ENCODE results near the gene STUM. TPM values are rescaled to one million over a fixed set of nuclear protein-coding genes. Genes with fewer than 3 reads are reported as not detected.

Gene STUM
- total RNA-seq, 1 experiment from 2014 or later: 0.14 TPM

DNA sequence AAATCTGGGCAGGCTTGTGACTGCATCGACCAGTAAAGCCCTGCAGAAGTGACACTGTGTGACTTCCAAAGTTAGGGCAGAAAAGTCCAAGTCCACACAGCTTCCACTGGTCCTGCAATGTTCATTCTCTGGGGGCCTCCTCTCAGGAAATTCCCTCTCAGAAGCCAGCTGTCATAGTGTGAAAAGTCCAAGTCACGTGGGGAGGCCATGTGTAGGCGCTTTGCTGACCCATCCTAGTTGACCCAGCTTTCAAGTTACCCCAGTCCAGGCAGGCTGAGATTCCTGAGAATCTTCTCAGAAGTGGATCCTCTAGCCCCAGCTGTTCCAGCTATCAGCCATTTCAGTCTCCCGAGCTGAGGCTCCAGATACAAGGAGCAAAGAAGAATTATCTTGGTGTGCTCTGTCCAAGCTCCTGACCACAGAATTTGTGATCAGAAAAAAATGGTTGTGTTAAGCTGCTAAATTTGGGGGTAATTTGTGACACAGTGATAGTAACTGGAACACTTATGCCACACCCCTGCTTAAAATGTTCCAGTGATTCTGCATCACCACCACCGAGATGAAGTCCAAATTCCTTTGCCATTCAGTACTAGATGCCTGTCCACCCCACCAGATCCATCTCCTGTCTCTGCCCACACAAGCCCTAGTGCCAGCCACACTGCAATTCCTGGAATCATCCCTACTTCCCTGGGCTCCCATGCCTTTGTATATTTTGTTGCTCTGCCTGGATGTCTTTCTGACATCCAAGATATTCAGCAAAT is 2.5 kb upstream of the STUM start:
- no peak for DNase-seq
- Histone ChIP-seq H3K27me3 (ENCODE audit: control insufficient read depth, insufficient read depth, low read length) (peaks cover 43% of the 10 kb centered on the region), H3K4me3 (ENCODE audit: insufficient read depth, low read depth, low read length) (no peak overlapping the region), H3K36me3 (replicated peaks; ENCODE audit: control insufficient read depth, insufficient read depth, low read length) (no peaks in the 10 kb centered on the region)

DNA sequence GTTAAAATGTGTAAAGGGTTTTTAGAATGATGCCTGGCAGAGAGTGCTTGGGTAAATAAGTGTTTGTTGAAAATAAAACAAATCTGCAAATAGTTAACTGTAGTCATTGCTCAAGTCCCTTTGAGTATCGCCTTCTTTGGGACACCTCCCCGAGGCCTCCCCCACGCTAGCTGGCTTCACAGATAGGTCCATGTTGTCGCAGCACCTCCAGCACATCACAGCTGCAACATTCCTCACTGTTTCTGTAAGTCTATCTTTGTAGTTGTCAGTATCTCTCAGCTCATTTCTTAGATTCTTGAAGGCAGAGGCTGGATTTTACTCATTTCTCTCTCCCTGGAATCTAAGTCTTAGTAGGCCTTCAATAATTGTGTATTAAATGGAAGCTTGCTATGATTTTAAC is 1.6 kb upstream of the STUM start:
- DNase-seq: no peak
- Histone ChIP-seq H3K4me3 (ENCODE audit: insufficient read depth, low read depth, low read length) (no peak overlapping the region), H3K27me3 (ENCODE audit: control insufficient read depth, insufficient read depth, low read length) (peaks cover 46% of the 10 kb centered on the region), H3K36me3 (replicated peaks; ENCODE audit: control insufficient read depth, insufficient read depth, low read length) (no peaks in the 10 kb centered on the region)

DNA sequence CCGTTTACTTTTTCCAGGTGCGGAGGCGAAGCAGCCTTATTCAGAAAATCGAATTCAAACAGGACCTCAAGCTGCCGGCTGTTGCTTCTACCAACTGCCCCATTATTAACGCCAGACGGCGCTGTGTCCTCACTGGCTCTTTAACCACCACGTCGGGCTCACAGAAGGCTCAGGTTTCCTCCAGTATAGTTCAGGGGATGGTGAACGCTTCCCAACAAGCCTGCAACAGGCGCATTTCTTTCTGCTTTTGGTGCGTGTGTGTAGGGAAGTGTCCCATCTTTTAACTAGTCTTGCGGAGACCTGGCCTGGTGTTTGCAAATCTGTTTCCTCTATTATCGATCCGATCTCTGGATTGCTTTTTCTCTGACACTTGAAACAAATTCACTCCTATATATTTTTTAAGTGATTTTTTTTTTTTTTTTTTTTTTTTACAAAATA is 791 bp upstream of the STUM start:
- H3K4me3 ChIP-seq (ENCODE audit: insufficient read depth, low read depth, low read length): peak overlapping the region; percentile 46; the same call in 1 of the 2 replicates
- H3K27me3 ChIP-seq (ENCODE audit: control insufficient read depth, insufficient read depth, low read length): peaks cover 46% of the 10 kb centered on the region
- peak; percentile 89 for DNase-seq
- H3K36me3 ChIP-seq (replicated peaks; ENCODE audit: control insufficient read depth, insufficient read depth, low read length): no peaks in the 10 kb centered on the region

DNA sequence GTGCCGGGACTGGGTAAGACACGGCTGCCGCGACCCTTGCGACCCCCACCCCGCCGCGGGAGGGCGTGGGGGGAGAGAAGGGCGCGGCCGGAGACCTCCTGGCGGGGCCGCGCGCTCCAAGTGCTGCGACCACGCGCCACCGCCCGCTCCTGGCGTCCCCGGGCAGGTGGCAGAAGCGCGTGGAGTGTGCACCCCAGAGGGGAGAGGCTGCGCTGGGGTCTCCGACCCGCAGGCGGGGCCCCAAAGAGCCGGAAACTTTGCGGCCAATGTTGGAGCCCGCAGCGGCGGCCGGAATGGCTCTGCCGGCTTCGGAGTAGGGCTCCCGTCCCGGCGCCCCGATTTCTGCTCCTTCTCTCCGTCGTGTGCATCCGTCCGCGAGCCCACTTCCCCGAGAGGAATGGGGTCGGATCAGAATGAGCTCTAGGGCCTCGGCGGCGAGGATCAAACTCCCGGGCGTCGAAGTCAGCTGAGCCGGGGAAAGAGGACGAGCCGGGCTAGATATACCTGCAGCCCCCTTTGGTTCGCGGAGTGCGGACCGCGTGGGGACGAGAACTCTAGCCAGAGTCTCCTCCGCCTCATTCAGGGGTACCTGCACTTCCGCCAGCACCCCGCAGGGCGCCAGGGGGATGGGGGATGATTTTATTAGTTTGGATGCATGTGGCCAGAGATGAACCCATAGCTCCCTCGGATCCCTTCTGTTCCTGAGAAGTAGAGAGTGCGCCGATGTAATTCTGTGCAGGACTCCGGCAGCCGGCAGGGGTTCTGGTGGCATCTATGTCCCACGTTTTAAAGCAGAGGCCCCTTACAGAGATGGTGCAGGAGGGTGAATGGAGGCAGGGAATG is 751 bp downstream of the STUM start:
- H3K36me3 ChIP-seq (replicated peaks; ENCODE audit: control insufficient read depth, insufficient read depth, low read length): no peaks in the 10 kb centered on the region
- H3K4me3 ChIP-seq (ENCODE audit: insufficient read depth, low read depth, low read length): peak overlapping the region; percentile 46
- peak; percentile 74 for DNase-seq
- peaks cover 46% of the 10 kb centered on the region for H3K27me3 ChIP-seq (ENCODE audit: control insufficient read depth, insufficient read depth, low read length)

DNA sequence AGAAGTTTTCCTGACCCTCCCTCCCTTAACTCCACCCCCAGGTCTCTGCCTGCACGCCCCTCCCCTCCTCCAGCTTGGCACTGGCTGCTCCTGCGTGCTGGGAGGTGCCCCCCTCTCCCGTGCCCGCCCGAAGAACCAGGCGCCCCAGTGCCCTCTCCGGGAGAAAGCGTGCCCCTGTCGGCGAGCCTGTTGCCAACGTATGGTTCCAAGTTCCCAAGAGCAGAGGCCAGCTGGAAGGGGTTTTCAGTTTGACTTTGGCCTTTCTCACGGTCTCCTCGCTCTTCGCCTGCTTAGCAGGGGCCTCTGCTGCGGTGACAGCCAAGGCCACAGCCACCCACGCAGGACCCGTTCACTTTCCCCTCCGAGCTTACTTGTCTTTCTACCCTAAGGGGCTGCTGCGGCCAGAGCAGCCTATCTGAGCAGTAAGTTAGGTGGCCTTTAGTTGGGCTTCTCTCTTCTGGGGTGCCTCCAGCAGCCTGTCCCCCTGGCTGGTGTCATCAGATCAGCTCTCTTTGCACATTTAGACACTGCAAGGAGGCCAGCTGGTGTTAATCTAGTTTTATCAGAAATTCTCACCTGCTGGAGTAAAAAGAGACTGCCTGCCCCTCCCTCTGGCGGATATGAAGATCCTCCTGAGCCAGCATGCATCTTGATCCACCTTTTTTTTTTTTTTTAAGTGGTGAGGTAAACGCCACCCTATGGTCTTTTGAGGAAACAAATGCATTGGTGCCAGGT is 1.5 kb downstream of the STUM start:
- Histone ChIP-seq H3K27me3 (ENCODE audit: control insufficient read depth, insufficient read depth, low read length) (peaks cover 46% of the 10 kb centered on the region), H3K4me3 (ENCODE audit: insufficient read depth, low read depth, low read length) (peak overlapping the region; percentile 46), H3K36me3 (replicated peaks; ENCODE audit: control insufficient read depth, insufficient read depth, low read length) (no peaks in the 10 kb centered on the region)
- DNase-seq: peak; percentile 87

DNA sequence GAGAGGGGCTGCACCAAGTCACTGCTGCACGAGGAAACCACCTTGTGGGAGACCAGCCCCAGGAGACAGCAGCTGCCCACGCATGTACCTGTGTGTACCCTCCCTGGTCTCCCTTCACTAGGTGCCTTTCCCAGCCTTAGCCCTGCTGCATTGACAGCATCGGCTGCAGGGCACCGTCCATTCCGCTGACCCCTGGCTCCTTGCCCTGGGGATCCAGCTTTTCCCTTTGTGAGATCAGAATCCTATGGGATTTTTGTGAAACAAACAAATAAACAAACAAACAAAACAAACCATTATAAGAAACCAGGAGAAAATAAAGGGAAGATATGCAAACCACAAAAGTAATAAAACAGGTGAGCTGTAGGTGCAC is 2.1 kb downstream of the STUM start:
- H3K36me3 ChIP-seq (replicated peaks; ENCODE audit: control insufficient read depth, insufficient read depth, low read length): no peaks in the 10 kb centered on the region
- H3K4me3 ChIP-seq (ENCODE audit: insufficient read depth, low read depth, low read length): no peak overlapping the region
- peaks cover 44% of the 10 kb centered on the region for H3K27me3 ChIP-seq (ENCODE audit: control insufficient read depth, insufficient read depth, low read length)
- no peak for DNase-seq

DNA sequence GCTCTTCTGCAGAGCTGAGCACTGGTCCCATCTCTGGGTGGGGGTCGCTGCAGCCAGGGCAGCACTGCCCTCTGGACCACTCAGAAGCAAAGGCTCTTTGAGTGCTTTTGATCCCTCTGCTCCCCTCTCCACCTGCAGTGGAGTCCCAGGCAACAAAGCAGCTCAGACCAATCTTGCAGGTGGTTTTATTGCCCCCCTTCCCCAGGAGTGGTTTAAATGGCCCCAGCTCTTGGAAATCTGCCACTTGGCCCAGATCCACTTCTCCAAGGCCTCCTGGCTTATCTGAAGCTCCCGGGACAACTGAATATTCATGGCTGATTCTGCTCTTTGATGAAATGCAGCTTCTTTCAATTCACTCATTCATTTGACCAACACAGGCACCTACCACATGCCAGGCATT is 2.7 kb downstream of the STUM start:
- Histone ChIP-seq H3K4me3 (ENCODE audit: insufficient read depth, low read depth, low read length) (no peak overlapping the region), H3K27me3 (ENCODE audit: control insufficient read depth, insufficient read depth, low read length) (peaks cover 37% of the 10 kb centered on the region), H3K36me3 (replicated peaks; ENCODE audit: control insufficient read depth, insufficient read depth, low read length) (no peaks in the 10 kb centered on the region)
- no peak for DNase-seq

DNA sequence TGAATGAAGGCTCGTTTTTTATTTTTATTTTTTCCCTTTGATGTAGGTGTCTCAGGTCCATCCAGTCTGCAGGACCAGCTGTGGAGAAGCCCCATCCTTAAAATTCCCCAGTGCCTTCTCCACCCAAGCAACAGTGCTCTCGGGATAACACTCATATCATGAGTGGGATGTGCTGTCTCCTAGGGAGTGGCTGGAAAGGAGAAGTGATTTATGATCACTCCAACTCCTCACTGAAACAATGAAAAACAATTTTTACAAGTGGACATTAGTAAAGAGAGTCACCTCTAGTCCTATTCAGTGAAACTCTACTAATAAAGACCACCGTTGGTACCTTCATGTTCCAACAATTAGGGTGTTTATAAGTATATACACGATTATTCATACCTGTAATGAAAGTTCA is 3.5 kb downstream of the STUM start:
- H3K4me3 ChIP-seq (ENCODE audit: insufficient read depth, low read depth, low read length): no peak overlapping the region
- DNase-seq: no peak
- H3K27me3 ChIP-seq (ENCODE audit: control insufficient read depth, insufficient read depth, low read length): peaks cover 30% of the 10 kb centered on the region
- no peaks in the 10 kb centered on the region for H3K36me3 ChIP-seq (replicated peaks; ENCODE audit: control insufficient read depth, insufficient read depth, low read length)

DNA sequence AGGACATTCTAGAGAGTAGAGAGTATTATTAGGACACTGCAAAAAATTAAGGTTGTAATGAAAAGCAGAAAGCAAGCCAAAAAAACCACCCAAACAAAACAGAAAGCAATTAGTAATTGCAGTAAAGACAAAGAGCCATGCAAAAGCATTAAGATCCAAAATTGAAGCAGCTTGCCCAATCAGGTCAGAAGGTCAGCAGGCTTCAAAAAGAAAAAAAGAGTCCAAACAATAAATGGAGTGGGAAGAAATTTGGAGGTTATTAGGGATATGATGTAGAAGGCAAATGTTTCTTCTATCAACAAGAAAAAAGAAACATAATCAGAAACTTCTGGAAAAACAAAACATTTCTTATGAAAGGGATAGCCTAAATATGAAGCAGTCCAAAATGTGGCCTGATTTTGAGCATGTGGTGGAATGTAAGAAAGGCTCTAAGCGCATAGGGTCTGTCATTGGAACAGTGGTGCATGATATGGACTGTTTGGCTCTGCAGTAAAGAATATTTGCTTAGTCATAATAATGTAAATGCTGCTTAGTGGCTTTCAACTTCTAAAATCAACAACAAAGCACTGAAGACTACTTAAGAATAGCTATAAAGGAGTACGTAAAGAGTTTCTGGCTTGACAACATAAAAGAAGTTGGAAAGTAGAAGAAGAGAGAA is 4.8 kb downstream of the STUM start:
- peaks cover 26% of the 10 kb centered on the region for H3K27me3 ChIP-seq (ENCODE audit: control insufficient read depth, insufficient read depth, low read length)
- no peak for DNase-seq
- no peak overlapping the region for H3K4me3 ChIP-seq (ENCODE audit: insufficient read depth, low read depth, low read length)
- no peaks in the 10 kb centered on the region for H3K36me3 ChIP-seq (replicated peaks; ENCODE audit: control insufficient read depth, insufficient read depth, low read length)

DNA sequence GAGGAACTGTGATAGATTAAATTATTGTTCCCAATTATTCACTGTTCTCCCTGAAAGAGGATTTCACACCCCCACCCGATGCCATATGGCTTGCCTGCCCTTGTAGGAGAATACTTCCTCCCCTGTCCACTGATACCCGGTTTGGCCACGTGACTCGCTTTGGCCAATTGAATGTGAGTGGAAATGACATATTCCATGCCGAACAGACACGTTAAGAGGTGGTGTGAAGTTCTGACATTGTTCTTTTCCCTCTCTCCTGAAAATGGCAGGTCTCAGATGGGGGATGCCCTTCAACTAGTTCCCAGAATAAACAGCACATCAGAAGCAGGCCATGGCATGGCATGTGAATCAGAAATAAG is 5.3 kb downstream of the STUM start:
- Histone ChIP-seq H3K36me3 (replicated peaks; ENCODE audit: control insufficient read depth, insufficient read depth, low read length) (no peaks in the 10 kb centered on the region), H3K27me3 (ENCODE audit: control insufficient read depth, insufficient read depth, low read length) (peaks cover 24% of the 10 kb centered on the region), H3K4me3 (ENCODE audit: insufficient read depth, low read depth, low read length) (no peak overlapping the region)
- DNase-seq: no peak

DNA sequence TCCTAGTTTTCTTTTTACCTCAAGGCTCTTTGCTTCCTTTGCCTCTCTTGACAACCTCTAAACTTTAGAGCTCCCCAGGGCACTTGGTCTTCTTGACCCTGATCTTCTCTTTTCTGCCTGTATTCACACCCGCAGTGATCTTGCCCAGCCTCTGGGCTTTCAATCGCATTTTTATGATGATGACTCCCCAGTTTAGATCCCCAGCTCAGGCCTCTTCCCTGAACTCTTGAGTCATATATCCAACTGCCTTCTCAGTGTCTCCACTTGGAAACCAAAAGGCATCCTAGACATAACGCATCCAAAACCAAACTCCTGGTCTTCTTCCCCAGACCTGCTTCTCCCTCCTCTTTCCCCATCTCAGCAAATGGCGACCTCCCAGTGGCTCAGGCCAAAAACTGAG is 6.5 kb downstream of the STUM start:
- Histone ChIP-seq H3K27me3 (ENCODE audit: control insufficient read depth, insufficient read depth, low read length) (peaks cover 12% of the 10 kb centered on the region), H3K4me3 (ENCODE audit: insufficient read depth, low read depth, low read length) (no peak overlapping the region), H3K36me3 (replicated peaks; ENCODE audit: control insufficient read depth, insufficient read depth, low read length) (no peaks in the 10 kb centered on the region)
- no peak for DNase-seq

DNA sequence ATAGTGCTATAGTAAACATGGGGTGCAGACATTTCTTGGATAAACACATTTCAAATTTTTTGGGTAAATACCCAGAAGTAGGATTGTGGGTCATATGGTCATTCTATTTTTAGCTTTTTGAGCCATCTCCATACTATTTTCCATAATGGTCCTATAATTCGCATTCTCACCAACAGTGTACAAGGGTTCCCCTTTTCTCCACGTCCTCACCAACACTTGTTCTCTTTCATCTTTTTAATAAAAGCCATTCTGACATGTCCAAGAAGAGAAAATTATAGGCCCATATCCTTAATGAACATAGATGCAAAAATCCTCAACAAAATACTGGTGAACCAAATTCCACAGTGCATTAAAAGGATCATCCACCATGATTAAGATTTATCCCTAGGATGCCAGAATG is 8.9 kb downstream of the STUM start:
- no peak for DNase-seq
- H3K4me3 ChIP-seq (ENCODE audit: insufficient read depth, low read depth, low read length): no peak overlapping the region
- peaks cover 1% of the 10 kb centered on the region; the same call in 1 of the 2 replicates for H3K27me3 ChIP-seq (ENCODE audit: control insufficient read depth, insufficient read depth, low read length)
- no peaks in the 10 kb centered on the region for H3K36me3 ChIP-seq (replicated peaks; ENCODE audit: control insufficient read depth, insufficient read depth, low read length)

DNA sequence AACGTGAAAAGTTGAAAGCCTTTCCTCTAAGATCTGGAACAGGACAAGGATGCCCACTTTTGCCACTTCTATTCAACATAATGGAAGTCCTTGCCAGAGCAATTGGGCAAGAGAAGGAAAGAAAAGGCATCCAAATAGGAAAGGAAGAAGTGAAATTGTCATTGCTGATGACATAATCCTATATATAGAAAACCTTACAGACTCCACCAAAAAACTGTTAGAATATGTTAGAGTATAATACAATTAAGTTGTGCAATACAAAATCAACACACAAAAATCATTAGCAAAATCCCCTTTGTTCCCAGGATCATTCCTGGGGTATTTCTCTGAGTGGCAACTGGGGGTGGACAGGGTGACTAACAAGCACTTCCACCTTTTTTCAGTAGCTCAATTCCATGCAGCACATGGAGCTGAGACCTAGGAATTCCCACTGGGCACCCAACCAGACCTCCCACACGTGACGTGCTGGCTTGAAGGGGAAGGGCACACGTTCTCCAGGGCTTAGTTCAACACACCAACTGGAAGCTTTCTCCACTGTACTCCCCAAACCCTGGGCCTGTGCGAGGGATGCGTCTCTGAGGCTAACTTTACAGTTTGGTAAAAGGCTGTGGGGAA is 9.6 kb downstream of the STUM start:
- Histone ChIP-seq H3K4me3 (ENCODE audit: insufficient read depth, low read depth, low read length) (no peak overlapping the region), H3K27me3 (ENCODE audit: control insufficient read depth, insufficient read depth, low read length) (peaks cover 1% of the 10 kb centered on the region; the same call in 1 of the 2 replicates), H3K36me3 (replicated peaks; ENCODE audit: control insufficient read depth, insufficient read depth, low read length) (no peaks in the 10 kb centered on the region)
- DNase-seq: no peak

DNA sequence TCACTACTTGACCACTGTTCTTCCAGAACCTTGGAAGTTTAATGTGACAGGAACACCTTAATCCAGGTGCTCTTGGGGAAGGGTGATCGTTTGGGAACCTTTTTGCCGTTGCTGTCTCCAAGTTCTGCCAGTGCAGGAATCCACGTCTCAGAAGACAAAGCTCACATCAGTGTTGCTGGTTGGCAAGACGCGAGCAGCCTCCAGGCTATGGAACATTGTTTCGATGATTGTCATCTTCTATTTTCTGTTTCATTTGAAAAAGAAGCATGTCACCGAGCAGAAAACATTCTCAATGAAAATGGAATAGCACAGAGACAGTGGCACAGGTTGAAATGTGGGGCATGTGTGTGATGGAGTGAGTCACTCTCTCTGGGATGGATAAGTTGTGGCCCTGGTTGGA is 11.7 kb downstream of the STUM start:
- DNase-seq: no peak
- Histone ChIP-seq H3K4me3 (ENCODE audit: insufficient read depth, low read depth, low read length) (no peak overlapping the region), H3K27me3 (ENCODE audit: control insufficient read depth, insufficient read depth, low read length) (no peaks in the 10 kb centered on the region; the same call in 1 of the 2 replicates), H3K36me3 (replicated peaks; ENCODE audit: control insufficient read depth, insufficient read depth, low read length) (no peaks in the 10 kb centered on the region)
